OCI-LY3 (cell line): ENCODE data around the gene KIF1A.

Experiments used
- EZH2phosphoT487 ChIP-seq: fragments of 200-600 bp; shearing (Covaris generic); IDR thresholded peaks from 2 replicates; pipeline ENCODE4 v1.6.1; 2018; ENCODE audit warnings: antibody characterized with exemption, mixed run types, low read depth
- TF ChIP-seq, protein P1 (sequence below): fragments of 200-600, 300-600 bp; sonication (generic); IDR thresholded peaks from 2 replicates; pipeline ENCODE4 v1.5.1; 2014; ENCODE audit warnings: antibody characterized with exemption, low read length, low read depth

DNA sequence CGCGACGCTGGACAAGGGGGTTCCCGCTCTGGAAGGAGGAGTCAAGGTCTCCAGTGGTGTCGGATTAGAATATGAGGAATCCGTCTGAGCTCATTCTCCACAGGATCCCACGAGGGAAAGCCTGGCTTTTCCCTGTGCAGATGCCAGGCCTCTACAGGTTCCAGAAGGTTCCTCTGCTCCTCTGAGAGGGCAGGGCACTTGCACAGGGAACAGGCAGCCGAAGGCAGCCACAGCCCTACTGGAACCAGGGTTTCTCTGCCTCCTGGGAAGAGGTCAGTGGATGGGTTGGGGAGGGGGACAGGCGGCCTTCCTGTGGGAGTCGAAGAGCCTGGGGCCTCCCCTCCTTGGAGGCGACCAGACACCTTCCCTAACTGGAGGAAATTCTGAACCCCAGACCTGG, 130.0 kb downstream of the KIF1A start:
- TF ChIP-seq, protein P1, sequence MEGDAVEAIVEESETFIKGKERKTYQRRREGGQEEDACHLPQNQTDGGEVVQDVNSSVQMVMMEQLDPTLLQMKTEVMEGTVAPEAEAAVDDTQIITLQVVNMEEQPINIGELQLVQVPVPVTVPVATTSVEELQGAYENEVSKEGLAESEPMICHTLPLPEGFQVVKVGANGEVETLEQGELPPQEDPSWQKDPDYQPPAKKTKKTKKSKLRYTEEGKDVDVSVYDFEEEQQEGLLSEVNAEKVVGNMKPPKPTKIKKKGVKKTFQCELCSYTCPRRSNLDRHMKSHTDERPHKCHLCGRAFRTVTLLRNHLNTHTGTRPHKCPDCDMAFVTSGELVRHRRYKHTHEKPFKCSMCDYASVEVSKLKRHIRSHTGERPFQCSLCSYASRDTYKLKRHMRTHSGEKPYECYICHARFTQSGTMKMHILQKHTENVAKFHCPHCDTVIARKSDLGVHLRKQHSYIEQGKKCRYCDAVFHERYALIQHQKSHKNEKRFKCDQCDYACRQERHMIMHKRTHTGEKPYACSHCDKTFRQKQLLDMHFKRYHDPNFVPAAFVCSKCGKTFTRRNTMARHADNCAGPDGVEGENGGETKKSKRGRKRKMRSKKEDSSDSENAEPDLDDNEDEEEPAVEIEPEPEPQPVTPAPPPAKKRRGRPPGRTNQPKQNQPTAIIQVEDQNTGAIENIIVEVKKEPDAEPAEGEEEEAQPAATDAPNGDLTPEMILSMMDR, result no peak
- TF ChIP-seq EZH2phosphoT487, result no peak
